Measurements from ENCODE around the gene METTL22. TPM values are rescaled to one million over a fixed set of nuclear protein-coding genes. Genes with fewer than 3 reads are reported as not detected.

Gene METTL22
- total RNA-seq, 1 donor from 2014 or later, result 29.3 TPM

Other genes starting within 250 kb of the METTL22 start
- gene TMEM114, start 31.2 kb upstream of the METTL22 start, total RNA-seq, result not detected
- 3.0 TPM for gene ABAT, start 52.9 kb downstream of the METTL22 start, total RNA-seq
- 13.8 TPM for gene TMEM186, start 175.9 kb downstream of the METTL22 start, total RNA-seq
- 15.9 TPM for gene PMM2, start 176.1 kb downstream of the METTL22 start, total RNA-seq
- gene CARHSP1, start 247.3 kb downstream of the METTL22 start, total RNA-seq, result 32.7 TPM